Heart left ventricle (tissue), 13 donors: ENCODE results near the gene ARHGEF10L.

Experiments used
- CTCF ChIP-seq, 12 donors: fragments of 200-600 bp; sonication (generic) in 4 of 12; IDR thresholded peaks; one replicate each; pipeline versions ENCODE4 v1.5.0 to v1.8.0; 2018 to 2022; ENCODE audit warnings: antibody characterized with exemption in 12 of 12, mild to moderate bottlenecking in 5 of 12
- POLR2A ChIP-seq, 2 donors: fragments of 450-650 bp; IDR thresholded peaks; one replicate each; pipeline ENCODE4 v1.6.1; 2017; ENCODE audit warnings: antibody characterized with exemption in 2 of 2, mild to moderate bottlenecking in 2 of 2, moderate library complexity in 2 of 2
- donor health status: ischemic (EF 13 %, LVEDD 7.1; RV severe dilation, severe dysfunction).
- donor health status: DM: no; HTN: yes; CAD: no.
- donor health status: DM: no; HTN: no; CAD: no.
- donor health status: ischemic (EF 25% LVEDD 6.9; RV normal size, moderate dysfunction).
- donor health status: ischemic (EF 25% LVEDD 5.7; RV mildly dilated, moderate dysfunction).
- donor health status: ischemic (EF 35%, LVEDD 5.7; RV mildly dilated, moderate dysfunction).
- donor health status: nonischemic (EF 11% LVEDD 7.7; RV severe dilation, severe dysfunction).
- donor health status: DM: yes; HTN: yes; CAD: no.
- donor health status: PGD.
- donor health status: ischemic (EF 29% LVEDD 5.4; RV normal size, mild dysfunction).
- donor health status: nonischemic (EF 23%, LVEDD 6.1; RV moderate dilation, normal function).

GRCh38 chr1:17653276-17653675, 113.8 kb downstream of the ARHGEF10L start:
- TF ChIP-seq CTCF (IDR thresholded peaks at IDR 0.05) (no peak), POLR2A (IDR thresholded peaks at IDR 0.05) (no peak)
